Tongue (tissue), 2 donors: ENCODE results near the gene ZNF213. TPM values are rescaled to one million over a fixed set of nuclear protein-coding genes. Genes with fewer than 3 reads are reported as not detected.
"Not testable (repeated sequence)": the region's sequence is repeated elsewhere in the genome, so short reads cannot be mapped to it uniquely, and the experiment has no call there.

Experiments used
- DNase-seq: peaks from one replicate; pipeline ENCODE4 v3.0.0-alpha.2; 2015
- total RNA-seq: library from RNA; depleted of rRNA; stranded (reverse); fragments of >200 nt; gene quantifications from one replicate; pipeline ENCODE4 v1.2.3, GENCODE V29; 2014

Gene ZNF213
- total RNA-seq, 1 donor from 2014 or later, result 9.3 TPM

- DNase-seq, result peak; percentile 94
Measured at GRCh38 chr16:3129137-3130131, 5.4 kb upstream of the ZNF213 start.

- DNase-seq, result no peak
Measured at GRCh38 chr16:3131755-3132377, 3.0 kb upstream of the ZNF213 start.

DNA sequence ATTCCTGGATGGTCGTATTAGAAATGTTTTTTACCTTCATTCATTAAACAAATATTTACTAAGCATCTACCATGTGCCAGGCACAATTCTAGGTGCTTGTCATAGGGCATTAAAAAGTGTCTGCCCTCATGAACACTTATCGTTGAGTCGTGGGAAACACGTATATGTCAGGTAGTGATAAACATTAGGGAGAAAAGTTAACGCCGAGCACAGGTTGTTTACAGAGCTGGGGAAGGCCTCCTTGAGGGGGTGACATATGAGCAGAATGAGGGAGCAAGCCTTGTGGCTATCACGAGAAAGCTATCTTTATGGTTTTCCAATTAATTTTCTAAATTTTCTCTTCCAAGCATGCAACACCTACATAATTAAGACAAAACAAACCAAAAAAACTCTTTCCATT is 985 bp upstream of the ZNF213 start:
- no peak for DNase-seq

DNA sequence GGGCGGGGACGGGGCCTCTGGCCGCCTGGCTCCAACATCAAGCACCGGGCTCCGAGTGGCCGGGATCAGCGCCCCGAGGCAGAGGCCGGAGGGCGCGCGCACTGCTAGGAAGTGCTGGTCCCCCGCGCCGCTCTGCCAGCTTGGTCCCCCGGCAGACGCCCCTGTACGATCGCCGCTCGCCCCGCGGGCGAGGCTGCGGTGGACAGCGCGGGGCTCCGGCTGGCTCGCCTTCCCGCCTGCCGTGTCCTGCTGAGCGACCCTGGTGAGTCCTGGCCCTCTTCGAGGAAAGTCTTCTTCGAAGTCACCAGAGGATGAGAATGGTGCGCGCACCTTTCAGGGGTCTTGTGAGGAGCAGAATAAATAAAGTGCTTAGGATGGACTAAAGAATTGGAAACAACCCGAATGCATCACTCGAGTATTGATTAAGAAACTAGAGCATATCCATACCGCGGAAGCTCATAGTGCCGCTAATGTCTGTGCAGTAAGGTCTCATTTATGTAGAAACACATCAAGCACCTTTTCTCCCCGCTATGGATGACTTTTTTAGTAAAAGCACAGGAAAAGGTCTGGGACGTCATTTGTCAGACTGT is 392 bp downstream of the ZNF213 start:
- DNase-seq, result no peak

GRCh38 chr16:3137267-3137666 is 2.4 kb downstream of the ZNF213 start:
- DNase-seq, result no peak

- no peak for DNase-seq
Measured at GRCh38 chr16:3138342-3138741, 3.5 kb downstream of the ZNF213 start.

GRCh38 chr16:3138823-3139426 is 4.1 kb downstream of the ZNF213 start:
- no peak for DNase-seq

DNA sequence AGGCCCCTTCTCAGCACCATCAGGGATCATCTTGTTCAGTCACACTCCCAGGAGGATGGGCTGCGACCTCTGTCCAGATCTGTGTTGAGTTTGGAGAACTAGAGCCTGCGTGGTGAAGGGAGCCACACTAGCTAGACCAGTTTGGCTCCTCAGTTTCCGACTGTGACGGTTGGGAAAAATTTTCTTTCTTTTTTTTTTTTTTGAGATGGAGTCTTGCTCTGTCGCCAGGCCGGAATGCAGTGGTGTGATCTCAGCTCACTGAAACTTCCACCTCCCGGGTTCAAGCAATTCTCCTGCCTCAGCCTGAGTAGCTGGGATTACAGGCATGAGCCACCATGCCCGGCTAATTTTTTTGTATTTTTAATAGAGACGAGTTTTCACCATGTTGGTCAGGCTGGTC is 4.7 kb downstream of the ZNF213 start:
- not testable (repeated sequence) for DNase-seq

DNA sequence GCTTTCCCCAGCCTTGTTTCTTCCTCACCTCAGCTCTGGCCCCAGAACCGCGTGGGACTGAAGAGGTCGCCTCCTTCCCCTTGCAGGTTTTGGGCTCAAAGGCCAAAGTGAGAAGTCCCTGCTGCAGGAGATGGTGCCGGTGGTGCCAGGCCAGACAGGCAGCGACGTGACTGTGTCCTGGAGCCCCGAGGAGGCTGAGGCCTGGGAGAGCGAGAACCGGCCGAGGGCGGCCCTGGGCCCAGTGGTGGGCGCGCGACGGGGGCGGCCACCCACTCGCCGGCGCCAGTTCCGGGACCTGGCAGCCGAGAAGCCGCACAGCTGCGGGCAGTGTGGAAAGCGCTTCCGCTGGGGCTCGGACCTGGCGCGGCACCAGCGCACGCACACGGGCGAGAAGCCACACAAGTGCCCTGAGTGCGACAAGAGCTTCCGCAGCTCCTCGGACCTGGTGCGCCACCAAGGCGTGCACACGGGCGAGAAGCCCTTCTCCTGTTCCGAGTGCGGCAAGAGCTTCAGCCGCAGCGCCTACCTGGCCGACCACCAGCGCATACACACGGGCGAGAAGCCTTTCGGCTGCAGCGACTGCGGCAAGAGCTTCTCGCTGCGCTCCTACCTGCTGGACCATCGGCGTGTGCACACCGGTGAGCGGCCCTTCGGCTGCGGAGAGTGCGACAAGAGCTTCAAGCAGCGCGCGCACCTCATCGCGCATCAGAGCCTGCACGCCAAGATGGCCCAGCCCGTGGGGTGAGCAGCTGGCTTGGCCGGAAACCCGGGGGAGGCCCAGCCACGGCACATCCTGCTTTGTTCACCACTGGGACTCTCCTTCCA is 6.0 kb downstream of the ZNF213 start:
- DNase-seq, result no peak

DNA sequence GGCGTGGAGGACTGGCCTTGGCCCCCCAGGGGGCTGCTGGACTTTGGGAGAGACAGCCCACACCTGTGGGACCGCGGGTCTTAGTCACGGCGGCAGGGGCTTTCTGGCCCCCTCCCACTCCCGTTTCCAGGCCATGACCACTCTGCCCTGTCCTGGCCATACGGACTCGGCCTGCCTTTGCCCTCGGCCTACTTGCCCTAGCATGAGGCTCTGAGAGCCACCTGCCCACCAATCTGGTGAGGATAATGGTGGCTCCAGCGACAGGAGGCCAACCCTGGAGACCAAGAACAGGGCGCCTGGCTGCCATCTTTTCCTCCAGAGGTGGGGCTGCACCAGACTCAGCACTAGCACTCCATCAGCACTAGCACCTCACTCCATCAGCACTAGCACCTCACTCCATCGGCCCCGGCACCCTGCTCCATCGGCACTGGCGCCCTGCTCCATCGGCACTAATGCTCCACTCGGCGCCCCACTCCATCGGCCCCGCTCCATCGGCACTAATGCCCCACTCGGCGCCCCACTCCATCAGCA is 7.0 kb downstream of the ZNF213 start:
- no peak for DNase-seq

- DNase-seq, result no peak
Measured at GRCh38 chr16:3142327-3142726, 7.5 kb downstream of the ZNF213 start.

- no peak for DNase-seq
Measured at GRCh38 chr16:3142770-3143169, 7.9 kb downstream of the ZNF213 start.

- no peak for DNase-seq
Measured at GRCh38 chr16:3143189-3143588, 8.4 kb downstream of the ZNF213 start.

- DNase-seq, result peak; percentile 48
Measured at GRCh38 chr16:3143598-3144320, 8.9 kb downstream of the ZNF213 start.

DNA sequence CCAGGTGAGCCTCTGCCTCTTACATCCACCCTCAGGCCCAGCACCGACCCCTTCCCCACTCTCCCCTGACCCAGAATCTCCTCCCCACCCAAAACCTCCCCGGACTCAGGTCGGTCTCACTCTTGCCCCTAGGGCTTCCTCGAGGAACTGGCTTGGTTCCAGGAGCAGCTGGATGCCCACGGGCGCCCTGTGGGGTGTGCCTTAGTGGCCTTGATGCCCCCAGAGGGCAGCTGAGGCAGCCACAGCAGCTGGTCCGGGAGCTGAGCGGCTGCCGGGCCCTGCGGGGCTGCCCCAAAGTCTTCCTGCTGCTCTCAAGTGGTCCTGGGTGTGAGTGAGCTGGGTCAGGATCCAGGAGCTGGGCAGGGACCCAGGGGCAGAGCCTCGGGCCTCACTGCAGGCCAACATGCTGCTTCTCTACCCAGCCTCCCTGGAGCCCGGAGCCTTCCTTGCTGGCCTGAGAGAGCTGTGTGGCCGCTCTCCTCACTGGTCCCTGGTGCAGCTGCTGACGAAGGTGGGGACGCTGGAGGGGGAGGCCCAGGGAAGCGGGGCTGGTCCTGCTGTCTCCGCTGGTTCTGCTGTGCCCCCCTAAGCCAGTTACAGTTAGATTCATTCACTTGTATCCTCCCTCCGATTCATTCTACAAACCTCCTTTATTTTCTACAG is 9.6 kb downstream of the ZNF213 start:
- DNase-seq, result no peak

DNA sequence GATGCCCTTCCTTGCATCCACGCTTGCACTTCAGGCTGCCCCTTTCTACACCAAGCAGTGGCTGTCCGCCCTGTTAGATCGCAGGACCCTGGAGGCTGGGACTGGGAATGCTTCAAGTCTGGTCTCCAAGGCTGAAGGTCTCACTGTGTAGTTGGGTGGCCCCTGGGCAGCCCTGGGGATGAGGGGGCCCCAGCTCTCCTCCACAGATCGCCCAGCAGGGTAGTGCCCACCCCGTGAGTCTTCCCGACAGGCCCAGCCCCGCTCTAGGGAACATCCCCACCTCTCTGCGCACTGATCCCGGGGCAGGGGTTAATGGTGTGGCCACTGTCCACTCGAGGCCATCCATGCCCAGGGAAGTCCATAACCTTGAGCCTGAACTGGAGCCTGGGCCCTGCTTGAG is 10.3 kb downstream of the ZNF213 start:
- DNase-seq, result no peak

GRCh38 chr16:3145660-3146059 is 10.8 kb downstream of the ZNF213 start:
- no peak for DNase-seq

- no peak for DNase-seq
Measured at GRCh38 chr16:3147046-3147756, 12.4 kb downstream of the ZNF213 start.

DNA sequence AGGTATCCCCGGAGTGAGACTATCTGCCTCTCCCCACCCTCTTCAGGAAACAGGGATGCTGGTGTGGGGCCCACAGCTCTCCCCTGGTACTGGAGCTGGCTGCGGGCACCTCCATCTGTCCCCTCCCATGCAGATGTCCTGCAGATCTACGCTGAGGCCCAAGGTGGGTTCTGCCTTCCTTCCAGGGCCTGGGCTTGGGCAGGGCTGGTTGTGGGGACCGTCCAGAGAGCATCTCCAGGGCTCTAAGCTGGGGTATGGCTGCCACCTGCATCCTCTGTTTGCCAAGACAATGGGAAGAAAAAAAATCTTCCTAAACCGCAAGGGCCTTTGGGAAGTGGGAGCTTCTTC is 12.9 kb downstream of the ZNF213 start:
- no peak for DNase-seq
